ENCODE results near the gene TRIM50.

DNA sequence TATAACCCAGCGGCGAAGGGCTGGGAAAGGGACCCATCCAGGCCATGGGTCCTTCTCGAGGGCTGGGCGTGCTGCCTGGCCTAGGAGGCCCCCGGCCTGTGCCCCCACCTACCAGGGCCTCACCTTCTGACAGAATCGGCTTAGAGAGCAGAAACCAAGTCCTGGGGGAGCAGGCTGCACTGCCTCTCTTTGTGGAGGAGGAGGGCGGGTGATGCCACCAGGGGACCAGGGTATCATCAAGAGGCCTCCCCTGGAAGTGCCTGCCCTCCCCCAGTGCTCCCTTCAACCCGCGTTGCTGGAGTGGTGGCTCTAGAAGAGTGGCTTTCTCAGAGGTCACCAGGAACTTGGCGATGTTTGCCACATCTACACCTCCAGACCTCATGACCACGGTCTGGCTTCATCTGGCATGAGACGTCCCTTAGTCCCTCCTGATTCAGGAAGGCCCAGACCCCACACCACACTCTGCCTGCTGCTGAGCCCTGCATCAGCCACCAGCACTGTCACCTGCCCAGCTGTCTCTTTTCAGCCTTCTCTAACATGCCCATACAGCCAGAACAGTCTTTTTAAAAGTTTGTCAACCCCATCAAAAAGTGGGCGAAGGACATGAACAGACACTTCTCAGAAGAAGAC lies 32.0 kb upstream of the TRIM50 start:
- TF ChIP-seq, protein P1, sequence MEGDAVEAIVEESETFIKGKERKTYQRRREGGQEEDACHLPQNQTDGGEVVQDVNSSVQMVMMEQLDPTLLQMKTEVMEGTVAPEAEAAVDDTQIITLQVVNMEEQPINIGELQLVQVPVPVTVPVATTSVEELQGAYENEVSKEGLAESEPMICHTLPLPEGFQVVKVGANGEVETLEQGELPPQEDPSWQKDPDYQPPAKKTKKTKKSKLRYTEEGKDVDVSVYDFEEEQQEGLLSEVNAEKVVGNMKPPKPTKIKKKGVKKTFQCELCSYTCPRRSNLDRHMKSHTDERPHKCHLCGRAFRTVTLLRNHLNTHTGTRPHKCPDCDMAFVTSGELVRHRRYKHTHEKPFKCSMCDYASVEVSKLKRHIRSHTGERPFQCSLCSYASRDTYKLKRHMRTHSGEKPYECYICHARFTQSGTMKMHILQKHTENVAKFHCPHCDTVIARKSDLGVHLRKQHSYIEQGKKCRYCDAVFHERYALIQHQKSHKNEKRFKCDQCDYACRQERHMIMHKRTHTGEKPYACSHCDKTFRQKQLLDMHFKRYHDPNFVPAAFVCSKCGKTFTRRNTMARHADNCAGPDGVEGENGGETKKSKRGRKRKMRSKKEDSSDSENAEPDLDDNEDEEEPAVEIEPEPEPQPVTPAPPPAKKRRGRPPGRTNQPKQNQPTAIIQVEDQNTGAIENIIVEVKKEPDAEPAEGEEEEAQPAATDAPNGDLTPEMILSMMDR (optimal IDR thresholded peaks at IDR 0.05 in 1 of 3, IDR thresholded peaks at IDR 0.05 in 1 of 3, conservative IDR thresholded peaks at IDR 0.05 in 1 of 3; ENCODE audit: extremely low read depth in 1 of 3, insufficient read depth in 2 of 3, low read length in 3 of 3): no peak
- TF ChIP-seq EZH2 (IDR thresholded peaks at IDR 0.05; ENCODE audit: low read length): no peak

Measured in keratinocyte (primary cell).